ENCODE results near the gene BRPF3.

Gene BRPF3

DNA sequence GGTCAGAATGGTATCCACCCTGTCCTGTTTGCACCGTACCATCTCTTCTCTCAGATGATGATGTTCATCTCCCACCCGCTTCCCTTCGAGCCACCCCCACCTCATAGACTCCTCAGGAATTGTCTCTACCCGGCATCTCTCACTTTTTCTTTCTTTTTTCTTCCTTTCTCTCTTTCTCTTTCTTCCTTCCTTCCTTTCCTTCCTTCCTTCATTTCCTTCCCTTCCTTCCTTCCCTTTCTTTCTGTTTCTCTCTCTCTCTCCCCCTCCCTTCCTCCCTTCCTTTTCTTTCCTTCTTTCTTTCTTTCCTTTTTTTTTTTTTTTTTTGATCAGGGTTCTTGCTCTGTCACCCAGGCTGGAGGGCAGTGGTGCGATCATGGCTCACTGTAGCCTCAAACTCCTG lies 45.6 kb downstream of the BRPF3 start:
- H3K27ac ChIP-seq (ENCODE audit: insufficient read depth, low read length, poor library complexity, severe bottlenecking), result no peak overlapping the region
- H3K27me3 ChIP-seq (replicated peaks; ENCODE audit: control insufficient read depth, insufficient read depth, low read length, poor library complexity, severe bottlenecking), result no peaks in the 10 kb centered on the region
- no peaks in the 10 kb centered on the region for H3K36me3 ChIP-seq (ENCODE audit: control insufficient read depth, insufficient read depth, low read length)
- H3K4me1 ChIP-seq (ENCODE audit: control insufficient read depth, insufficient read depth, low read length, poor library complexity, severe bottlenecking), result no peaks in the 10 kb centered on the region
- no peak overlapping the region for H3K4me3 ChIP-seq (ENCODE audit: insufficient read depth, low read depth, low read length, poor library complexity, severe bottlenecking)
- DNase-seq, result no peak
- no peaks in the 10 kb centered on the region for H3K9me3 ChIP-seq (ENCODE audit: control insufficient read depth, low read length)

DNA sequence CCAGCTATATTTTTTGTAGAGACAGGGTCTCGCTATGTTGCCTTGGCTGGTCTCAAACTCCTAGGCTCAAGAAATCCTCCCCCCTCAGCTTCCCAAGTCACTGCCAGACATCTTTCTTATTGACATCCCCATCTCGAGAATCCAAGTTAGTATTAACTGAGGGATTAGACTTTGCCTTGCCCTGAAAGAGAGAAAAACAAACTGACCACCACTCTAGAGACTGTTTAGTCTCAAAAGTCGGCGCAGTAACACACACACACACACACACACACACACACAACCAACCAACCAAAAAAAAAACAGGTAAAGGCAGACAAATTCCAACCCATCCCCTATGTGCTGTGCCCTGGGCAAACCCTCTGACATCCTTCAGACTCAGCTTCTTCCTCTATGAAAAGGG lies 46.1 kb downstream of the BRPF3 start:
- no peaks in the 10 kb centered on the region for H3K27me3 ChIP-seq (replicated peaks; ENCODE audit: control insufficient read depth, insufficient read depth, low read length, poor library complexity, severe bottlenecking)

GRCh38 chr6:36243562-36244212 lies 47.1 kb downstream of the BRPF3 start:
- Histone ChIP-seq H3K27me3 (replicated peaks; ENCODE audit: control insufficient read depth, insufficient read depth, low read length, poor library complexity, severe bottlenecking) (no peaks in the 10 kb centered on the region), H3K36me3 (ENCODE audit: control insufficient read depth, insufficient read depth, low read length) (no peaks in the 10 kb centered on the region), H3K27ac (ENCODE audit: insufficient read depth, low read length, poor library complexity, severe bottlenecking) (no peak overlapping the region), H3K9me3 (ENCODE audit: control insufficient read depth, low read length) (no peaks in the 10 kb centered on the region), H3K4me1 (ENCODE audit: control insufficient read depth, insufficient read depth, low read length, poor library complexity, severe bottlenecking) (no peaks in the 10 kb centered on the region), H3K4me3 (ENCODE audit: insufficient read depth, low read depth, low read length, poor library complexity, severe bottlenecking) (no peak overlapping the region)
- DNase-seq, result no peak

More for the DNA sequence above, 46.1 kb downstream of the BRPF3 start:
- Histone ChIP-seq H3K27ac (ENCODE audit: insufficient read depth, low read length, poor library complexity, severe bottlenecking) (no peak overlapping the region), H3K36me3 (ENCODE audit: control insufficient read depth, insufficient read depth, low read length) (no peaks in the 10 kb centered on the region), H3K9me3 (ENCODE audit: control insufficient read depth, low read length) (no peaks in the 10 kb centered on the region), H3K4me3 (ENCODE audit: insufficient read depth, low read depth, low read length, poor library complexity, severe bottlenecking) (no peak overlapping the region), H3K4me1 (ENCODE audit: control insufficient read depth, insufficient read depth, low read length, poor library complexity, severe bottlenecking) (no peaks in the 10 kb centered on the region)
- DNase-seq, result no peak

GRCh38 chr6:36244641-36245280 lies 48.2 kb downstream of the BRPF3 start:
- no peak for DNase-seq
- no peaks in the 10 kb centered on the region for H3K4me1 ChIP-seq (ENCODE audit: control insufficient read depth, insufficient read depth, low read length, poor library complexity, severe bottlenecking)
- no peak overlapping the region for H3K4me3 ChIP-seq (ENCODE audit: insufficient read depth, low read depth, low read length, poor library complexity, severe bottlenecking)
- H3K27ac ChIP-seq (ENCODE audit: insufficient read depth, low read length, poor library complexity, severe bottlenecking), result no peak overlapping the region
- no peaks in the 10 kb centered on the region for H3K36me3 ChIP-seq (ENCODE audit: control insufficient read depth, insufficient read depth, low read length)
- no peaks in the 10 kb centered on the region for H3K9me3 ChIP-seq (ENCODE audit: control insufficient read depth, low read length)
- H3K27me3 ChIP-seq (replicated peaks; ENCODE audit: control insufficient read depth, insufficient read depth, low read length, poor library complexity, severe bottlenecking), result no peaks in the 10 kb centered on the region

DNA sequence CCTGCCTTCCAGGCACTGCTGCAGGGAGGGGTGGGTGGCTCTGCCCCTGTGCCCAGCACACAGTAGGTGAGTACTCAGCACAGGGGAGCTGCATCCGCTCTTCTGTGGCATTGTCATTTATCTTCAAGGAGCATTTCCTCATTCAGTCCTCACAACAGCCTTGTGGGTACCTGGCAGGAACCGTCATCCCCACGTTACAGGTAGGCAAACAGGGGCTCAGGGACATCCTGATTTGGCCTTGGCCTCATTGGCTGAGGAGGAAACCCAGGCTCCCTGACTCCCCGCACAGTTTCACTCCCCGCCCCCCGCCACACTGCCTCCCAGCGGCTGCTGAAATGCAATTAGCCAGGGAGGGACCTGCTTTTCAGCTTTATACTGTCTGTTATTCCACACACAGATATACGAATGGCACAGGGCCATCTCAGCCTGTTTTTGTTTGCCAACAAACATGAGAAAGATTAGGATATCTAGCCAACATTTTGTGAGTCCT lies 49.1 kb downstream of the BRPF3 start:
- H3K27ac ChIP-seq (ENCODE audit: insufficient read depth, low read length, poor library complexity, severe bottlenecking), result no peak overlapping the region
- H3K9me3 ChIP-seq (ENCODE audit: control insufficient read depth, low read length), result no peaks in the 10 kb centered on the region
- no peak for DNase-seq
- no peaks in the 10 kb centered on the region for H3K4me1 ChIP-seq (ENCODE audit: control insufficient read depth, insufficient read depth, low read length, poor library complexity, severe bottlenecking)
- no peaks in the 10 kb centered on the region for H3K36me3 ChIP-seq (ENCODE audit: control insufficient read depth, insufficient read depth, low read length)
- no peaks in the 10 kb centered on the region for H3K27me3 ChIP-seq (replicated peaks; ENCODE audit: control insufficient read depth, insufficient read depth, low read length, poor library complexity, severe bottlenecking)
- no peak overlapping the region for H3K4me3 ChIP-seq (ENCODE audit: insufficient read depth, low read depth, low read length, poor library complexity, severe bottlenecking)

DNA sequence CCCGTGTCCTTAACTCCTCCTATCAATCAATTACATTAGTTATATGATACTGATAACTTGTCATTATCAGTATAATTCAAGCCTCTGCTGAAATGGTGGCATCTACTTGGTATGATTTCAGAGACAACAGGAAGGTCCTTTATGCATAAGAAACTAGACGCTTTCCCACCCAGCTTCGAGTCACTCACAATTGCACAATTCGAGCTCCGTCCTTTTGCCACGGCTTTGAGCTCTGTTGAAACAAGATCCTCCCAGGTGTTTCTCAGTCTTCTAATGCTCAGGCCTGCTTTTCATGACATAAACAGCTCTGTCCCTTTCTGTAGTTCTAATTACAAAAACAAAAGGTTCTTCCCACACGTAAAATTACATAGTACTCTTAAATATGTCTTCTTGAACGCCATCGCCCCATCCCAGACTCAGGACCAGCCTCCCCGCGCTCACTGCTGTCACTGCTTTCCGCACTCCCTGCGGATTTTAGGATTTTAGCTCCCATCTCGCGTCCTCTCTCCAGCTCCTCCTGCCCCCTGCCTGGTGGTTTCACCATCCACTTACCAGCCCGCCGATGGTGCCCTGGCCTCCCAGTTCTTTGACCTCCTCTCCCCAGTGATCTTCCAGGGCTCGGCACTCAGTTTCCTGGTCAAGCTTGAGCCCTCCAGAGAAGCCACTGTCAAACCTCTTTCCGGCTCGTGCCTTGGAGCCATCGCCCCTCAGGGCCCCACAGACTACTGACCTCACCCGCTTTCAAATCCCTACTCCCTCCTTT lies 50.1 kb downstream of the BRPF3 start:
- H3K4me1 ChIP-seq (ENCODE audit: control insufficient read depth, insufficient read depth, low read length, poor library complexity, severe bottlenecking), result no peaks in the 10 kb centered on the region
- DNase-seq, result no peak
- no peaks in the 10 kb centered on the region for H3K27me3 ChIP-seq (replicated peaks; ENCODE audit: control insufficient read depth, insufficient read depth, low read length, poor library complexity, severe bottlenecking)
- H3K27ac ChIP-seq (ENCODE audit: insufficient read depth, low read length, poor library complexity, severe bottlenecking), result no peak overlapping the region
- H3K36me3 ChIP-seq (ENCODE audit: control insufficient read depth, insufficient read depth, low read length), result no peaks in the 10 kb centered on the region
- H3K4me3 ChIP-seq (ENCODE audit: insufficient read depth, low read depth, low read length, poor library complexity, severe bottlenecking), result no peak overlapping the region
- H3K9me3 ChIP-seq (ENCODE audit: control insufficient read depth, low read length), result no peaks in the 10 kb centered on the region

DNA sequence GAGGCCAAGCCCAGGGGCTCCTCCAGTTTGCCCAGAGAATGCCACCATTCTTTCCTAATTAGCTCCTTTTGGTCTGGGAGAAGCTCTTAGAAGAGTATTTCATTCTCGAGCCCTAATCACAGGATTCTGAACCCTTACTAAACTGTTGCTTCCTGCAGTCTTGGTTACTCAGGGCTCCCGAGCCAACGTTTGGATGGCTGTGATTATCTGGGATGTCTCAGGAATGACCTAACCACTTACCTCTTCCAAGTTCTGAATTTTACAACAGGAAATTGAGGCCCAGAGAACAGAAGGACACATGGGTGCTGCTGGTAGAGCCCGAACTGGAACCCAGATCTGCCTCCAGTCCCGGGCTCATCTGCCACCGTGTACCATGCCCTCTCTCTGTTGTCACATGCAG lies 51.1 kb downstream of the BRPF3 start:
- H3K4me1 ChIP-seq (ENCODE audit: control insufficient read depth, insufficient read depth, low read length, poor library complexity, severe bottlenecking), result no peaks in the 10 kb centered on the region
- no peak overlapping the region for H3K27ac ChIP-seq (ENCODE audit: insufficient read depth, low read length, poor library complexity, severe bottlenecking)

GRCh38 chr6:36248980-36249379 lies 52.4 kb downstream of the BRPF3 start:
- no peaks in the 10 kb centered on the region for H3K4me1 ChIP-seq (ENCODE audit: control insufficient read depth, insufficient read depth, low read length, poor library complexity, severe bottlenecking)
- H3K36me3 ChIP-seq (ENCODE audit: control insufficient read depth, insufficient read depth, low read length), result no peaks in the 10 kb centered on the region
- DNase-seq, result no peak
- no peaks in the 10 kb centered on the region for H3K9me3 ChIP-seq (ENCODE audit: control insufficient read depth, low read length)
- no peak overlapping the region for H3K4me3 ChIP-seq (ENCODE audit: insufficient read depth, low read depth, low read length, poor library complexity, severe bottlenecking)
- no peak overlapping the region for H3K27ac ChIP-seq (ENCODE audit: insufficient read depth, low read length, poor library complexity, severe bottlenecking)
- H3K27me3 ChIP-seq (replicated peaks; ENCODE audit: control insufficient read depth, insufficient read depth, low read length, poor library complexity, severe bottlenecking), result no peaks in the 10 kb centered on the region

More for the DNA sequence above, 51.1 kb downstream of the BRPF3 start:
- Histone ChIP-seq H3K36me3 (ENCODE audit: control insufficient read depth, insufficient read depth, low read length) (no peaks in the 10 kb centered on the region), H3K27me3 (replicated peaks; ENCODE audit: control insufficient read depth, insufficient read depth, low read length, poor library complexity, severe bottlenecking) (no peaks in the 10 kb centered on the region), H3K9me3 (ENCODE audit: control insufficient read depth, low read length) (no peaks in the 10 kb centered on the region), H3K4me3 (ENCODE audit: insufficient read depth, low read depth, low read length, poor library complexity, severe bottlenecking) (no peak overlapping the region)
- DNase-seq, result no peak

GRCh38 chr6:36249536-36249935 lies 53.0 kb downstream of the BRPF3 start:
- no peak for DNase-seq
- Histone ChIP-seq H3K27ac (ENCODE audit: insufficient read depth, low read length, poor library complexity, severe bottlenecking) (no peak overlapping the region), H3K9me3 (ENCODE audit: control insufficient read depth, low read length) (no peaks in the 10 kb centered on the region), H3K27me3 (replicated peaks; ENCODE audit: control insufficient read depth, insufficient read depth, low read length, poor library complexity, severe bottlenecking) (no peaks in the 10 kb centered on the region), H3K36me3 (ENCODE audit: control insufficient read depth, insufficient read depth, low read length) (no peaks in the 10 kb centered on the region), H3K4me1 (ENCODE audit: control insufficient read depth, insufficient read depth, low read length, poor library complexity, severe bottlenecking) (no peaks in the 10 kb centered on the region), H3K4me3 (ENCODE audit: insufficient read depth, low read depth, low read length, poor library complexity, severe bottlenecking) (no peak overlapping the region)

GRCh38 chr6:36252005-36252404 lies 55.5 kb downstream of the BRPF3 start:
- DNase-seq, result no peak
- H3K36me3 ChIP-seq (ENCODE audit: control insufficient read depth, insufficient read depth, low read length), result no peaks in the 10 kb centered on the region
- no peaks in the 10 kb centered on the region for H3K27me3 ChIP-seq (replicated peaks; ENCODE audit: control insufficient read depth, insufficient read depth, low read length, poor library complexity, severe bottlenecking)
- no peaks in the 10 kb centered on the region for H3K9me3 ChIP-seq (ENCODE audit: control insufficient read depth, low read length)
- H3K27ac ChIP-seq (ENCODE audit: insufficient read depth, low read length, poor library complexity, severe bottlenecking), result no peak overlapping the region
- H3K4me3 ChIP-seq (ENCODE audit: insufficient read depth, low read depth, low read length, poor library complexity, severe bottlenecking), result no peak overlapping the region
- H3K4me1 ChIP-seq (ENCODE audit: control insufficient read depth, insufficient read depth, low read length, poor library complexity, severe bottlenecking), result no peaks in the 10 kb centered on the region
